Measurements from ENCODE around the gene WDR6. TPM values are rescaled to one million over a fixed set of nuclear protein-coding genes. Genes with fewer than 3 reads are reported as not detected.

WDR6 gene, protein sequence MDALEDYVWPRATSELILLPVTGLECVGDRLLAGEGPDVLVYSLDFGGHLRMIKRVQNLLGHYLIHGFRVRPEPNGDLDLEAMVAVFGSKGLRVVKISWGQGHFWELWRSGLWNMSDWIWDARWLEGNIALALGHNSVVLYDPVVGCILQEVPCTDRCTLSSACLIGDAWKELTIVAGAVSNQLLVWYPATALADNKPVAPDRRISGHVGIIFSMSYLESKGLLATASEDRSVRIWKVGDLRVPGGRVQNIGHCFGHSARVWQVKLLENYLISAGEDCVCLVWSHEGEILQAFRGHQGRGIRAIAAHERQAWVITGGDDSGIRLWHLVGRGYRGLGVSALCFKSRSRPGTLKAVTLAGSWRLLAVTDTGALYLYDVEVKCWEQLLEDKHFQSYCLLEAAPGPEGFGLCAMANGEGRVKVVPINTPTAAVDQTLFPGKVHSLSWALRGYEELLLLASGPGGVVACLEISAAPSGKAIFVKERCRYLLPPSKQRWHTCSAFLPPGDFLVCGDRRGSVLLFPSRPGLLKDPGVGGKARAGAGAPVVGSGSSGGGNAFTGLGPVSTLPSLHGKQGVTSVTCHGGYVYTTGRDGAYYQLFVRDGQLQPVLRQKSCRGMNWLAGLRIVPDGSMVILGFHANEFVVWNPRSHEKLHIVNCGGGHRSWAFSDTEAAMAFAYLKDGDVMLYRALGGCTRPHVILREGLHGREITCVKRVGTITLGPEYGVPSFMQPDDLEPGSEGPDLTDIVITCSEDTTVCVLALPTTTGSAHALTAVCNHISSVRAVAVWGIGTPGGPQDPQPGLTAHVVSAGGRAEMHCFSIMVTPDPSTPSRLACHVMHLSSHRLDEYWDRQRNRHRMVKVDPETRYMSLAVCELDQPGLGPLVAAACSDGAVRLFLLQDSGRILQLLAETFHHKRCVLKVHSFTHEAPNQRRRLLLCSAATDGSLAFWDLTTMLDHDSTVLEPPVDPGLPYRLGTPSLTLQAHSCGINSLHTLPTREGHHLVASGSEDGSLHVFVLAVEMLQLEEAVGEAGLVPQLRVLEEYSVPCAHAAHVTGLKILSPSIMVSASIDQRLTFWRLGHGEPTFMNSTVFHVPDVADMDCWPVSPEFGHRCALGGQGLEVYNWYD
- total RNA-seq: 384 to 409 TPM (median 396 TPM) in 3 replicates

DNA sequence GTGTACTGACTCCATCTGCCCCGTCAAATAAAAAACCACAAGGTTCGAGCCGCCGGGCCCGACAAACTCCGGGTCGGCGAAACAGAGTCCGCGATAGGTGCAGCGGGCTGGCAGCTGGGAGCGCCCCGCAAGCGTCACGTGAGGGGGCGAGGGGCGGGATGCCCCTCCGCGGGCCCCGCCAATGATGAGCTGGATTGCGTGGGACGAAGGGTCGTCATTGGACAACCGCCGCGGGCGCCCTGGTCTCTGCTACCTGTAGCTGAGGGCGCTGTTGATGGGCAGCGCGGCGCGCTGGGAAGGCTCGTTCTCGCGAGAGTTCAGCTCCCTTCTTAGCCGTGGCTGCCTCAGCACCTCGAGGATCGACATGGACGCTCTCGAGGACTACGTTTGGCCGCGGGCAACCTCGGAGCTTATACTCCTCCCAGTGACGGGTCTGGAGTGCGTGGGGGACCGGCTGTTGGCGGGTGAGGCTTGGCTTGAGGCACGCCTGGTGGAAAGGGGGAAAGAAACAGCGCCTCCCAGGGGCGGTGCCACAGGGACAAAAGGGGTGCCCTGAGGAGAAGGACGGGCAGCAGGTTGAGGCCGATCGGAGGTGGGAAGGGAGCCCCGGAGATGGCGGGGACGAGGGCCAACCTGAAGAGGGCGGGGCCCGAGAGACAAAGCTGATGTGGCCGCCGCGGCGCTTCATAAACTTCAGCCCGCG is at the start of gene WDR6:
Gene WDR6 (plus strand): TSS at position 324 of the 703 bp plus-strand sequence. CDS start 41 bp downstream, at position 365.
- peak; percentile 94 to 96 for DNase-seq (ENCODE audit: low spot score in 2 of 2, unreplicated experiment in 2 of 2)
- no peaks in the 10 kb centered on the region for H3K36me3 Mint-ChIP-seq
- H3K4me3 Mint-ChIP-seq: peak within 1 kb of the TSS; percentile 97
- TF ChIP-seq, protein P1, sequence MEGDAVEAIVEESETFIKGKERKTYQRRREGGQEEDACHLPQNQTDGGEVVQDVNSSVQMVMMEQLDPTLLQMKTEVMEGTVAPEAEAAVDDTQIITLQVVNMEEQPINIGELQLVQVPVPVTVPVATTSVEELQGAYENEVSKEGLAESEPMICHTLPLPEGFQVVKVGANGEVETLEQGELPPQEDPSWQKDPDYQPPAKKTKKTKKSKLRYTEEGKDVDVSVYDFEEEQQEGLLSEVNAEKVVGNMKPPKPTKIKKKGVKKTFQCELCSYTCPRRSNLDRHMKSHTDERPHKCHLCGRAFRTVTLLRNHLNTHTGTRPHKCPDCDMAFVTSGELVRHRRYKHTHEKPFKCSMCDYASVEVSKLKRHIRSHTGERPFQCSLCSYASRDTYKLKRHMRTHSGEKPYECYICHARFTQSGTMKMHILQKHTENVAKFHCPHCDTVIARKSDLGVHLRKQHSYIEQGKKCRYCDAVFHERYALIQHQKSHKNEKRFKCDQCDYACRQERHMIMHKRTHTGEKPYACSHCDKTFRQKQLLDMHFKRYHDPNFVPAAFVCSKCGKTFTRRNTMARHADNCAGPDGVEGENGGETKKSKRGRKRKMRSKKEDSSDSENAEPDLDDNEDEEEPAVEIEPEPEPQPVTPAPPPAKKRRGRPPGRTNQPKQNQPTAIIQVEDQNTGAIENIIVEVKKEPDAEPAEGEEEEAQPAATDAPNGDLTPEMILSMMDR (IDR thresholded peaks at IDR 0.05; ENCODE audit: unreplicated experiment): no peak
- H3K9me3 Mint-ChIP-seq: no peaks in the 10 kb centered on the region
- peak within 1 kb of the TSS; percentile 100 for H3K27ac Mint-ChIP-seq
- no peaks in the 10 kb centered on the region for H3K27me3 Mint-ChIP-seq (ENCODE audit: low read depth)
- H3K4me1 Mint-ChIP-seq: peaks cover 22% of the 10 kb centered on the region

DNA sequence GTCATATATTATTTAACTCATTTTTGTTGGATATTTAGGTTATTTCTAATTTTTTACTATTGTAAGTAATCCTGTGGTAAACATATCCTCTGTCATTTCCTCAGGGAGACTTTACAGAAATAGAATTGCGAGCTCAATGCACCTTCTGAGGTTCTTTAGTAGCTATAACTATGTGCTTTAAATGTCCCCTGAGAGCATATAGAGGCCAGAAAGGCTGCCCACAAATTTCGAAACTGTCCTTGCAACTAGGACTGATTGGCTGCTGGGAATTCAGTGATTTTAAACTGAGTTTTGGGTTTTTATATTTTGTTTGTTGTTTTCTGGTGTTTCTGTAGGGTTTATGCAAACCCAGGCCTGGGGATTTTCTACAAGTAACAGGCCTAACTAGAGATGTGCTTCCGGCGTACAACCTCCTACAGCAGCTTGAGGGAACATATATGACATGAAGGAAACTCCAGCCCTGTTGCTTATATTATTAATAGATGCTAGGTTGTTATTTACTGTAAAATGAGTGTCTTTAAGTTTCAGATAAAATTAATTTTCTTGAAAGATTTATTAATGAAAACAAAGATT is 46.3 kb upstream of the WDR6 start:
- Mint-ChIP-seq H3K27ac (no peak overlapping the region), H3K9me3 (no peaks in the 10 kb centered on the region), H3K4me3 (no peak overlapping the region), H3K4me1 (no peaks in the 10 kb centered on the region), H3K36me3 (peaks cover 18% of the 10 kb centered on the region), H3K27me3 (ENCODE audit: low read depth) (no peaks in the 10 kb centered on the region)
- no peak for DNase-seq (ENCODE audit: low spot score in 2 of 2, unreplicated experiment in 2 of 2)
- TF ChIP-seq, protein P1 (IDR thresholded peaks at IDR 0.05; ENCODE audit: unreplicated experiment): no peak

DNA sequence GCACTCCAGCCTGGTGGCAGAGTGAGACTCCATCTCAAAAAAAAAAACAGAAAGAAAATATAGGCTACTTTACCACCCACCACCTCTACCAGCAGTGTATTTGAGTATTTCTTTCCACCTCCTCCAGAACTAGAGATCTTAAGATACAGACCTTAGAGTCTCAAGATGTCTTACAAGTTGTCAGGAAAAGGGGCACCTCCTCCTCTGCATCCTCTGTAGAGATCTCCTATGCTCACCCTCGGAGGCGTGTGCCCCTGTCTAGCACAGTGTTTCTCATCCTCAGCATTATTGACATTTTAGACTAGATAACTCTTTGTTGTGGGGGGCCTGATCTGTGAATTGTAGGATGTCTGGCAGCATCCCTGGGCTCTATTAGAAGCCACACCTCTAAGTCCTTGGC is 44.9 kb upstream of the WDR6 start:
- no peak for DNase-seq (ENCODE audit: low spot score in 2 of 2, unreplicated experiment in 2 of 2)
- Mint-ChIP-seq H3K36me3 (peaks cover 21% of the 10 kb centered on the region), H3K9me3 (no peaks in the 10 kb centered on the region), H3K27ac (no peak overlapping the region), H3K4me1 (no peaks in the 10 kb centered on the region), H3K4me3 (no peak overlapping the region), H3K27me3 (ENCODE audit: low read depth) (no peaks in the 10 kb centered on the region)
- TF ChIP-seq, protein P1 (IDR thresholded peaks at IDR 0.05; ENCODE audit: unreplicated experiment): no peak

DNA sequence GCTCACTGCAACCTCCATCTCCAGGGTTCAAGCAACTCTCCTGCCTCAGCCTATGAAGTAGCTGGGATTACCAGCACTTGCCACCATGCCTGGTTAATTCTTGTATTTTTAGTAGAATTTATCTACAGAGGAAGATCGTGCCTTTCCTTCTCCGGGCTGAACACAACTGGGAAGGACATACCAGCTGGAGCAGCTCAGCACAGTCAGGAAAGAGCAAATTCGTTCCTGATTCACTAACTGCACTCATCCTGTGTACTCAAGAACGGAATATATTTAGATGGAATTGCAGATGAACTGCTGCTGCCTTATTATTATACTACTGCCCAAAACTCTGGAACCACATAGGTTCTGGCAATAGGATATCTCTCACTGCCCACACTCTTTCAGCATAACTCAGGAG is 44.3 kb upstream of the WDR6 start:
- Mint-ChIP-seq H3K4me3 (no peak overlapping the region), H3K4me1 (no peaks in the 10 kb centered on the region), H3K27ac (no peak overlapping the region), H3K9me3 (no peaks in the 10 kb centered on the region), H3K36me3 (peaks cover 22% of the 10 kb centered on the region), H3K27me3 (ENCODE audit: low read depth) (no peaks in the 10 kb centered on the region)
- TF ChIP-seq, protein P1 (IDR thresholded peaks at IDR 0.05; ENCODE audit: unreplicated experiment): no peak
- no peak for DNase-seq (ENCODE audit: low spot score in 2 of 2, unreplicated experiment in 2 of 2)

DNA sequence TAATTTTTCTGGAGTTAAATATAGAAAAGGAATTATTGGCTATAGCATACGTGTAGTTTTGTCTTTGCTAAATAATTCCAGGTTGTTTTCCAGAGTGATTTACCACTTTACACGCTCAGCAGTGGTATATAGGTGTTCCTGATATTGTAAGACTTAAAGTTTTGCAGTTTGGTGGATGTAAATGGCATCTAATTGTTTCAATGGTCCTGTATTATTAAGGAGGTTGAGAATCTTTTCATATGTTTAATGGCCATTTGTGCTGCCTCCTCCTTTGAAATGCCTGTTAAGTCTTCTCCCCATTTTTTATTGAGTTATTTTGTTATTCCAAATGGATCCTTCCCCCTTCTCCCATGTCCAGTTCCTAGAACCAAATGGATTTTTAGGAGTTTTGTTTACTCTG is 43.6 kb upstream of the WDR6 start:
- Mint-ChIP-seq H3K9me3 (no peaks in the 10 kb centered on the region), H3K27ac (no peak overlapping the region), H3K4me3 (no peak overlapping the region), H3K4me1 (no peaks in the 10 kb centered on the region), H3K27me3 (ENCODE audit: low read depth) (no peaks in the 10 kb centered on the region), H3K36me3 (peaks cover 20% of the 10 kb centered on the region)
- DNase-seq (ENCODE audit: low spot score in 2 of 2, unreplicated experiment in 2 of 2): no peak
- TF ChIP-seq, protein P1 (IDR thresholded peaks at IDR 0.05; ENCODE audit: unreplicated experiment): no peak
